Stomach (tissue), 4 donors: ENCODE data around the gene GABARAP.

ENCODE experiments used
- CTCF ChIP-seq, 7 experiments: fragments of 450-650 bp in 4 of 7; fragments of 200-600 bp in 3 of 7; sonication (generic) in 3 of 7; IDR thresholded peaks; one replicate each; pipeline ENCODE4 v1.5.1; 2016 to 2019; ENCODE audit warnings: antibody characterized with exemption in 7 of 7, control low read depth in 2 of 7, mild to moderate bottlenecking in 1 of 7
- EP300 ChIP-seq: sonication (generic); formaldehyde crosslinking; IDR thresholded peaks from one replicate; pipeline ENCODE4 v1.6.1; 2017; ENCODE audit warnings: antibody characterized with exemption

- no peak for TF ChIP-seq CTCF (IDR thresholded peaks at IDR 0.05)
- no peak for TF ChIP-seq EP300
Measured at GRCh38 chr17:7215136-7215638, 27.1 kb downstream of the GABARAP start.
